Occipital lobe (tissue), 2 donors: ENCODE measurements around the gene DACH1. TPM values are rescaled to one million over a fixed set of nuclear protein-coding genes. Genes with fewer than 3 reads are reported as not detected.

Experiments
- DNase-seq: peaks from one replicate; lab custom pipeline; 2025; lab: John Stamatoyannopoulos, UW
- total RNA-seq: library from RNA; depleted of rRNA; stranded (reverse); fragments of >200 nt; gene quantifications from one replicate; pipeline ENCODE4 v1.2.3, GENCODE V29; 2014

DACH1 gene
- total RNA-seq, 1 donor from 2014 or later = 3.6 TPM

DNA sequence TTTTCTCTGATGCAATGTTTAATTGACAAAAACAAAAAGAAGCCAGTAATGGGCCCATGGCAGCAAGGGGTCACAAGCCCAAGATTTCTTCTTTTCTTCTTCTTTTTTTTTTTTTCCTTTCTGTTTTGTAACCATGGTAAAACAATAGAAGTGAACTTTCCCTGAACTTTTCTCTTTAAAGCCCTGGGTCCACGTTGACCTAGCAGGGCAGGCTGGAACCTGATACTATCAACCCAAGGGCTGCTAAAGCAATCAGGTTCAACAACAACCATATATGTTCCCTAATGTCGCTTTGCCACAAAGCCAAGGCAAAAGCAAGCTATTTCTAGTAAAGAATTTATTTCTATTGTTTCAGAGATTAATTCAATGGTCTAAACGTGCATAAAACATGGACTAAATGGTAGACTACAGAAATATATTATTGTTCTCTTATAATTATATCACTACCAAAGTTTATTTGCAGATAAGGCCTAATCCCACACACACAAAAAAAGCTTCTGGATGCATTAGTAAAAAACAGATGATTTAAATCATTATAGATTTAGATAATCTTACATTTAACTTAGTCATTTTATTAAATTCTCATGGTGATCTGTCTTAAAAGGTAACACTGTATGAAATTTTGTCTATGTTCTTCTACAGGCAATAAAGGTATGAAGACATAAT, 153.9 kb downstream of the DACH1 start:
- no peak for DNase-seq

DNA sequence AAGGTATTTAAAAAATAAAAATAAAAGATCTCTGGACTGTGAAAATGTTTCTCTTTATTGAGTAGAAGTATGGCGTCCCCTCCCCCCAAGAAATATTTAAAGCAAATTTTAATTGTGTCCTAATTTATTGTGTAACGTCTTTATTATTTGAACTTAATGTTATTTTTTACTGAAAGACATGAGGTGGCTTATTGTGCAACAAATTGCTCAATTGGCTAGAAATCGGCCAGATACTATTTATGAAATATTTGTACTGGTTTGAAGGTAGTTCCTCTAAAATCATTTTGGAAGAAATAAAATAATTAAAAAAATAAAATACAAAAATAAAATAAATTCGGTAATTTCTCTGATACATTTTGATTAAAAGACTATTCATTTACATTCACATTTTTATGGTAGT, 162.3 kb downstream of the DACH1 start:
- DNase-seq = no peak

DNA sequence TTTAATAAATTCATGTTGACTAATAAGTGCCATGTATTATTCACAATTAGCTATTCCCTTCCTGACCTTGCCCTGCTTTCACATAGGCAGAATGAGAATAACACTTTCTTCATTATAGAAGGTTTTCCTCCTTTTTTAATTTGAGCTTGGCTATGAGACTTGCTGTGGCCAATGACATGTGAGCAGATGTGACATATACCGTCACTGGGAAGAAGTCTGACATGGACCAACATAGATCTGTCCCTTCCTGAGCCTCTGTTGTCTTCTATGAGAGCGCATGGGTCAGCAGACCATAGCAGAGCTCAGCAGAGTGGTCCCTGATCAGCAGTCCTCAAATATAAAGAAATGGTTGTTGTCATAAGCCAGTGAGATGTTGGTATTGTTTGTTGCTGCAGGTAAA, 163.9 kb downstream of the DACH1 start:
- no peak for DNase-seq

DNA sequence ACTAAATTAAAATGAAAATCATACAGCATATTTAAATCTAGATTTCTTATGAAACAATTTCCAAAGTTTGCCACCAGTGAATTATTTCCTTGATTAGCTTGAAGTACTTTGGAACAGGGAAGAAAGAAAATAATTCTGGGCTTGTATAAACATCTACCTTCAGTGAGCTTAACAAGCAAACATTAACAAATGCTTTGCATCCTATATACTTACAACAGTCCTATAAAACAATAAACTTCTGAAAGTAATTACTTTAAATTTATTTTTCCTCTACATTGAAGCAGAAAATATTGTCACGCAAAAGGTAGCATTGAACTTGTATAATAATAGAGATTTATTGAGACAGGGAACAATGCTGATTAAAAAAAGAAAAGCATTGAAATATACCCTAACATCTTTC, 164.8 kb downstream of the DACH1 start:
- DNase-seq = no peak

DNA sequence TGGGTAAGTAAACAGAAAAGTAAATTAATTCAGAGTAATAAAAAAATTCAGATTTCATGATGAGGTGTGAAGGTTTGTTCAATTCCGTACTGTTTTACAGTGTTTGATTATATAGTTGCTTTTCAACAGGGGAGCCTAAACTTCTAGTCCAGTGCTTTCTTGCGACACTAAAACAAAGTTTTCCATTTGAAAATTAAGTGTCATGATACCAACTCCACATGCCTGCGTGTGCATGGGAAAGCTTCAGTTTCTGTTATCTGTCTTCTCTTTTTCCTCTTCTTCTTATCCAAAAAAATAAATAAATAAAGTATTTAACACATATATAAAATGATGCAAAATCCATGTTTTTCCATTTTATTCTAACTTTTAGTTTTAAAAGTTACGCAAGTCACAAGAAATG, 165.3 kb downstream of the DACH1 start:
- DNase-seq = no peak

DNA sequence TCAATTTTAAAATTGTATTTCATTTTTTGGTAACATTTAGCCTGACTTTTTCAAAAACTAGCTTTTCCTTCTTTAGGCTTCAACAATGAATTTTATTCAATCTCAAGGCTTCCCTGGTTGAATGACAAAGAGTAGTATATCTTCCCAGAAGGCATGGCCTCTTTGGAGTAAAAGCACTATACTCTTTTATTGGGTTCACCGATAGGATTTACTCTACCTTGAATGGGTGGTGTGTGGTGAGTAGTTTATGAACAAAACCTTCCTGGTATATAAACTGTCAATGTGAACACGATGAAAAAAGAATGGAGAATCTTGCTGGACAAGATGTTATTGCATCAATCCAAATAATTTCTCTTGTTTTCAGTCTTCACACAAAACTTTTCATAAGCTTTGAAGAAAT, 167.7 kb downstream of the DACH1 start:
- DNase-seq = no peak

DNA sequence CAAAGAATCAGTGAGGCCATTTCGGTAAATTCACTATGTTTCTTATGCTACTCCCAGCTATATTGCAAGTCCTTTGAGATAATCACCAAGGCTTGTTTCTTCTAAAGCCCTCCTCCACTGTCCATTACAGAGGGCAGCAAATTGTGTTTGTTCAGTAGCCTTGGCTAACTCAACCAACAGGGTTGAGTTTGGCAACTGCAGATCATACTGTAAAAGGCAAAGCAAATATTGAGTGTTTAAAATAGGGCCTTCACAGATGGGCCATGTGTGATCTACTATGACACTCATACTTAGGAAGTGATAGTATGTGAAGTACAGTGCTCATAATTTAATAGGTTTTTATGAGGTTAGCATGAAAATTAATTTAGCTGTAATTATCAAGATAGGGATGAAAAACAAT, 171.3 kb downstream of the DACH1 start:
- DNase-seq = no peak

DNA sequence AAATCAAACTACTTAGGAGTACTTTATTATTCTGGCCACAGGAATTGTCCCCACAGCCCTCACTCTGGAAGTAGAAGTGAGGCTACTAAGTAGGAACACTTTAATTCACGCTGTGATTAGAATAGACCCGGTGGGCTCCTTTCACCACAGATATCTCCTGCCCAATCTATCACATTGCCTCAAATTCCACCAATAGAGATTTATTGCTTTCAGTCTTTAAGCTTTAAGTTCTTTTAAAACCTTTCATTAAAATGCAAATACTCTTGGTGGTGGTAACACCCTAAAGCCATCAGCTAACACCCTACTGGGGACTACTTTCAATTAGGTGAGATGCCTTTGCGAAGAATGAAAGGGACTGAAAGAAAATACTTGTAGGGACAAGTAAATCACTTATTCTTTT, 181.9 kb downstream of the DACH1 start:
- no peak for DNase-seq

DNA sequence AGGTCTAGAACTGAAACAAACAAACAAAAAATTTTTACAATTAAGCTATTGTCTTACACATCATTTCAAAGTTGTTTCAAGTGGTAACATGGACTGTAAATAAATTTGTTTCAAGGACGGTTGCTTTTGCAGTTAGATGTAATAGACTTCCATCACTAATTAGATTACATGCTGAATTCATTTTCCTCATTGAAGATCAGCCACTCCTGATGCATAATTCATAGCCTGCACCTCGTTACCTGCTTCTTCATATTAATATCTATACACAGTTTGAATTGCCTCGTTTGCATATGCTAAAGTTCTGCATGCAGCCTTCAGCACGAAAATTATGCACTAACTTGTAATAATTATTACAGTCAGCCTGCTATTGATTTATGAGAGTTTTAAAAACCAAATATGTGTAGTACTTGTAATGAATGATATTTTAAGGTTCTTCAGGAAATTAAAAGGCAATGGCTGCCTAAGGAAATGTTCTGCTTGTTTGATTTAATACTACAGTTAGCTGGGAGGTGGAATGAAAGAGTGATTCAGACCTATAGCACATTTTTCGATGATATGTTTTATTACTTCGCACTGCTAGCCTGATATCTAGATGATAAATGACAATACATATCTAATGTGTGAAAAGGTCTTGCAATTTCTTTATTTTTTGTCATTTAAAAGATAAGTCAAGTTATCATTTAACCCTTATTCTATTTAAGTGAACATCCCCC, 184.9 kb downstream of the DACH1 start:
- no peak for DNase-seq

DNA sequence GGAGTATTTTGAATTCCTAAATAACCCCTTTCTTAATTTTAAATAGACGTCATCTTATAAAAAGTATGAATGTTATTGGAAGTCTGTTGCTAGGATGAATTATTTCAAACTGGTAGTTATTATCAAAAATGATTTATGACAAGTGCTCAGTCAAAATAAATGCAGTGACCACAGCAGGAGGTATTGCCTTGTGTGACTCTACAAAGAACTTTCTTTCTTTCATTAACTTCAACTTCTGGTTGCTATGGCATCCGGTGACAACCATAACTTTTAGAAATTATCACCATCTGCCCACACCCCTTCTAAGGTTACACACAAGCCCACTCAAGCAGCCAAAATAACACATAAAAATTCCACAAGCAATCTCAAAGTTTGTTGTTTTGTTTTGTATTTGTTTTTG, 189.9 kb downstream of the DACH1 start:
- DNase-seq = no peak

DNA sequence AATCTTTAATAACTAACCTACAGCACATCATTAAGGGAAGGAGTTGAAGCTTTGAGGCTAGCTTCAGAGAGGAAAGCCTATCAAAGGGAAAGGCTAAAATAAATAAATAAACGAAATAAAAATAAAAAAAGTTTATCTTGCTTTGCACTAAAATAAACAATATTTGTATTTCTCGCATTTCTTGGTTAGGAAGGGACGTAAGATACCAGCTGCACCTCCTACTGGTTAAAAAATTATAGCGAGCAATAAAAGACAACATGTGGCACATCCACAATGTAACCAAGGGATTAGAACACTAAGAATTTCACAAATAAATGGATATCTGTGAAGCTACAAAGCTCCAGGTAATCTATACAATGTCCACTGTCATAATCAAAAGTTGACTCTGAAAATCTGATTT, 194.5 kb downstream of the DACH1 start:
- DNase-seq = no peak

DNA sequence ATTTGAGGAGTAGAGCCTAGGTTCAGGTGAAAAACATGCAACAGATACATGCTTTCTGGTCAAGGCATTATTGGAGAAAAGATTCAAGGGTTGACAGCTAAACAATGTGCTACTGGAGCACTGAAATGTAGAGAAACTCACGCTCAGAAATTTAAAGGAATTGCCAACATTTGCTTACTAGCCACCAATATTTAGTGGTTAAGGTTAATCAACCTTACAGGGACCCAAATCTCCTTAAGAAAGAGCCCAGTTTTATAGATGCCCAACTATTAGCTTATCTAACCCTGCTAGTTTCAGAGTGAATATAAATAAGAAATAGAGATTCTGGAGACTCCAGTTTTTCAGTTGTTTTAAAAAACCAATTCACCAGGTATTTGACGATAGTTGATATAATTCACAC, 203.6 kb downstream of the DACH1 start:
- no peak for DNase-seq

DNA sequence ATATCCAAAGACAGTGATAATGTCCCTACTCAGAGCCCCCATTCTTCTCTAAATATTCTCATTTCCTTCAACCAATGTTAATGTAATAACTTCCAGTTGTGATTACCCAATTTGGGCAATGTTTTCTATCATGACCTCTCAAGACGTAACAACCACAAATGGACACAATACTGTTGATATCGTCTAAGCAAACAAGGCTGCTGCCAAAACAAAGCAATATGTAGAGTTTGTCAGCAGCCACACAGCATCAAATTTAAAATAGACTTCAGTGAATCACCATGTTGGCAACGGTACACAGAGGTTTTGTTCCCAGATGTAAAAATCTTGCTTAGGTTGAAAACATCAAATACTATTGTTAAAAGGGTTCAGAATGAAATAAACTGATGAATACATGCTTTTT, 205.1 kb downstream of the DACH1 start:
- no peak for DNase-seq

DNA sequence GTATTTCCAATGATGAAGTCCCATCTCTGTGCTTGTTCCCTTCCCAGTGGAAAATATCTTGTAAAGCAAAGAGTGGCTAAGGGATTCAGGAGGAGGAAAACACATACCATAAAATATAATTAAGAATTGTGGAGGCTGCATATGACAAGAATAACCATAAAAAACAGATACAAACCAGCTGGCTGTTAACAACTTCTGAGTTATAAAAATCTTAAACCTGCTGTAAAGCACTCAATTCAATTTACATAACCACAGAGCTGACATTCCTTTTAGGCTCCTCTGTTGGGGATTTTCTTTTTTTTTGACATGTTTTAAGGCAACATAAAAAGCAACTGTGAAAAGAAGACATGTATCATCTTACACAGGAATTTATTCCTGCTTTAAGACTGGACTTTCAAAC, 207.6 kb downstream of the DACH1 start:
- no peak for DNase-seq

DNA sequence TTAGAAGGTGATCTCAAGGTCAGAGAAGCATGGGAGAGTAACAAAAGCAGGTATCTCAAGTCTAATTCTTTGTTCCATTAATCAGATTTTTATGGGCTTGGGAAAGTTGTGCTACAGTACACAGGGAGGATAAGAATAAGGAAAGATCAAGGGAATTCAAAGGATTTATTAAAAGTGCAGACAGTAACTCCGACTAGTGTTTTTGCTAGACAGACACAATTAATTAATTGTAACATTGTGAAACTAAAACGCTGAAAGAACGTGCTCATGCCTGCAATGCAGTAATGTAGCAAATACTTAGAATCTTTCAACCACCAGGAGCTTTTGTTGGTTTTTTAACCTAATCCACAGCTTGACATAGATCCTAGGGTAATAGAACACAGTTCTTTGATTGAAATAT, 221.5 kb downstream of the DACH1 start:
- no peak for DNase-seq

DNA sequence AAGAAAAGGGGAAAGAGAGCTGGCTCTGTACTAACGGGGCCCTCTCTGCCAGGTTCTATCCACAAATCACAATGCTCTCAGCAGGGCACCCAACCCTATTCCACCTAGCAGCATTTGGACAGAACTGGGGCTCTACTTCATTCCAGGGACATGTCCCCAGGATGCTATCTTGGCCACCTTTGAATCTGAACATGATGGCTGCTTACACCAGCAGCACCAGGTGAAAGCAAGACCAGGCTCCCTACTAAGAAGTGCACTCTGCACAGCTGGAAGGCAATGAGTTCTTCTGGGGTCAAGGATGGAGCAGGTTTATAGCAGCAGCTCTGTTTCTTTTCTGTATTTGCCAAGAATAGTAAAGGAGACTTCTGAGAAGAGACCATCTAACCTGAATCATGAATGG, 222.4 kb downstream of the DACH1 start:
- DNase-seq = no peak

DNA sequence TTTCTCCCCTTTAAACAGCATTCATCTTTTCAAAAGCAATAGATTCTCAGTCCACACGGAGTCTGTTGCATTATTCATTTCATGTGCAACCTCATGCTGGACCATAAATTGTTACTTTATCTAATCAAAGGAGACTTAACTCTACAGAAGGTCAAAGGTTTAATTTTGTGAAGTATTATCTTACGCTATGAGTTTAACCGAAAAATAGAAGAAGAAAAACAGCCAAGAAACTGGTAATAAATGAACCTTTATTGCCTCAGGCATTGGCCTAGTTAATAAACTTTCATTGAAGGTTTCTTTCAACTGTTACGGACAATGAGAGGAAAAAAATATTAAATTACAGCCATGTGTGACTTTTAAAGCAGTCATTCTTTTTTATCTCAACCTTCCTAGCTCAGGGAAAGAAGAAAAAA, 223.6 kb downstream of the DACH1 start:
- DNase-seq = no peak

DNA sequence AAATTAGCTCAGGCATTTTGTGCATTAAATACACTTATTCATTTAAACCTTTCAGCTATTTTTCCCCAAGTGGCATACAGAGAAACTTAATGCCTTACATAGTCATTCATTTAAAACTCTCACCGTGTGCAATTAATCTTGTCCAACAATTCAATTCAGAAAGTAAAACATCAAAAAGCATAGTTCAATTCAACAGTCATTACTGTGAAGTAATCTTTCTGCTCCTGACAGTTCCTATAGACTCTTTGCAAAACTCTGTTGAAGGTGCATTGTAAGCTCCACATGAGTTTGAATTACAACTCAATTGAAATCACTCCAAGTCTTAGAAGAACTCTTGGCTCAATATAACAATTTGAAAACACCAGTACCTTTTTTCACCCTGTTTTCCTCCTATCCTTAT, 228.3 kb downstream of the DACH1 start:
- DNase-seq = no peak

DNA sequence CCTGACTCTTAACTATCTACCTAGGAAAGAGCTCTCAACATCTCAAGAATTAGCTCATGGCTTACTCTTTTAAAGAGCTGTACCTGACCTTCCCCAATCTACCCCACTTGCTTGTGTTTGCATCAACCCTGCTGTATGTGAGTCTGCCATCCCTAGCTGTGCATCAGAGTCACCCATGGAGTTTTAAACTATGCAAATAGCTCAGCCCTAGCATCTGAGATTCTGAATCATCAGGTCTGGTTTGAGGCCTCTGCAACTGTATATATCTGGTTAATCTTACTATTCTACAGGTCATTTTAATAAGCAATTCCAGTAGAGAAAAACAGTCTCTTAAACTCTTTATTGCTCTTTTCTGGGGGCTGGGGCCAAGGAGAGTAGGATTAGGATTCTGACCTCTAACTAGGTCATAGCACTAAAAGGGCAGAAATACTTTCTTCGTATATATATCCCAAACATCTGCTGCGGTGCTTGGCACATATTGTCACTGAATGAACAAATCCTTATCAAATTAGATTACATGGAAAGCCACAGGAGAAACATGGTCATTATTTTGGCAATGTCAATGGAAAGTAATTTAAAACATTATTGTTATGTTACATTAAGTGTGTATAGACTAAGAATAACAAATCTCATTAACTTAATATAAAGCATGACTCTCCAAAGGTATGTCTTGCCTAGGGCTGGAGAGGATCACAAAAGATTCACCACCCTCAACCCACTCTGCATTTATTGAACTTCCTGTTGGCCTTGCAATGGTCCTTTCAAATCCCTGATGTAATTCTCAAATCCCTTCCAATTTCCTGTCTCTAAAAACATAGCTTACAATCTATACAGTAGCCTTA, 232.2 kb downstream of the DACH1 start:
- DNase-seq = no peak

DNA sequence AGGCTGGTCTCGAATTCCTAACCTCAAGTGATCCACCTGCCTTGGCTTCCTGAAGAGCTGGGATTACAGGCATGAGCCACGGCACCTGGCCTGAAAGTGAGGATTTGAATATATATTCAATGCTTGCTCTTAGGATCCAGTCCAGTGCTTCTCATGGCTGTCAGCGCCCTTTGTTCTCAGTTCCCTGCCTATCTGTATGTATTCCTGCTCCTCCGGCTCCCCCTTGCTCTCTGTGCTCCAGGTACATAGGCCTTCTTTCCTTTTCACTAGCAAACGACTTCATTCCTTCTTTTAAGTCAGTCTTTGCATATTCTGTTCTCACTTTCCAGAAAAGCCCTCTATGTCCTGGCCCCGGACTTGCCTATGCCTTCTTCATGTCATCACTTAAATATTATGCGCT, 232.8 kb downstream of the DACH1 start:
- DNase-seq = no peak

DNA sequence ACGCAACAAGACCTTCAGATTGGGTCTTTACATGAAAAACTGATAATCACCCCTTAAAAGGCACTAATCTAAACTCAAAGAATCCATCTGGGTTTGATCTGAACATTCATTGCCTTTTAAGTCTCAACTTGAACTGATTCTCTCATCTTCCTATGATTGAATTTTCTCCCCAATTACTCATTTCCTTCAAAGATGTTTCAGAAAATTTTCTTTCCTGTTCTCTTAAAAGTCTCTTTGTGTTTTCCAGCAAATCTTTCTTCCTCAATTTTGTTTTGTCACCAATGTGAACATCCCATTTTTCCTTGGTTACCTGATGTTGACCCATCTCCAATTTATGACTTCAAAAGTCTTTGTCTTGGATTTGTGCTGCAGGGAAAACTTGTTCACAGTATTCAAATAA, 234.3 kb downstream of the DACH1 start:
- DNase-seq = no peak

DNA sequence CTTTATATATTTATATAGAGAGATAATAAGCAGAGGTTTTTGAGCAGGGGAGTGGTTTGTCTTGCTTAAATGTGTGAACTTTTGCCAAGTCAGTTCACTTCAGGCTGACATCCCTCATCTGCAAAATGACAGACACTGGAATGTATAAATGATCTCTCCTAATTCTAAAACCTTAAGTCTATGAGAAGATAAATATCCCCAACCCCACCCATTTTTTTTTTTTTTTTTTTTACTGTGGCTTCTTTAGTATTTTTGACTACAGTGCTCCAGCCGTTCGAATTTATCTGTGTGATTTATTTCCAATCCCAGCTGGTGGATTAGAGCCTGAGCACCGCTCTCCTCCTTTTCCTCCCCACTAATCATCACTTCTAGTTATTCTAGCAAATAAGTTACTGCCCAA, 234.8 kb downstream of the DACH1 start:
- DNase-seq = no peak

DNA sequence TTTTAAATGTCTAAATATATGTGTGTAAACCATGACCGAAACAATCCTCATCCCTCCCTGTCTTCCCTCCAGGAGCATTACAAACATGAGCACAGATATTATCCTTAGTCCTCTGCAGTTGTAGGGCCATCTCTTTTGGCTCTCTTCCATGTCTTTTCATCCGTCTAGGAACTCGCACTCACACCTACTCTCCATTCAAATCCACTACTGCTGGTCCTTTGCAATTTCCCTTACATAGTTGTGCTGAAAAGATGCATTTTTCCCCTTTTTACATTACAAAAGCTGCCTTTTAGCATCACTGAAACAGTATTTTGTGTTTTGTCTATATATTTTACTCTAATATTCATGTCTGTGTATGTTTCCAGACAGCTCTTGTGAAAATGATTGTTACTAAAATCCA, 237.8 kb downstream of the DACH1 start:
- no peak for DNase-seq
